Hematopoietic multipotent progenitor cell treated with erythropoietin and hydrocortisone succinate and interleukin-3 and kit ligand, for 17 days (in vitro differentiated cells): ENCODE measurements around the gene DYNC1H1.

Experiments
- DNase-seq: peaks from one replicate; pipeline ENCODE4 v3.0.0-alpha.2; 2015; ENCODE audit warnings: low spot score

Gene DYNC1H1

DNA sequence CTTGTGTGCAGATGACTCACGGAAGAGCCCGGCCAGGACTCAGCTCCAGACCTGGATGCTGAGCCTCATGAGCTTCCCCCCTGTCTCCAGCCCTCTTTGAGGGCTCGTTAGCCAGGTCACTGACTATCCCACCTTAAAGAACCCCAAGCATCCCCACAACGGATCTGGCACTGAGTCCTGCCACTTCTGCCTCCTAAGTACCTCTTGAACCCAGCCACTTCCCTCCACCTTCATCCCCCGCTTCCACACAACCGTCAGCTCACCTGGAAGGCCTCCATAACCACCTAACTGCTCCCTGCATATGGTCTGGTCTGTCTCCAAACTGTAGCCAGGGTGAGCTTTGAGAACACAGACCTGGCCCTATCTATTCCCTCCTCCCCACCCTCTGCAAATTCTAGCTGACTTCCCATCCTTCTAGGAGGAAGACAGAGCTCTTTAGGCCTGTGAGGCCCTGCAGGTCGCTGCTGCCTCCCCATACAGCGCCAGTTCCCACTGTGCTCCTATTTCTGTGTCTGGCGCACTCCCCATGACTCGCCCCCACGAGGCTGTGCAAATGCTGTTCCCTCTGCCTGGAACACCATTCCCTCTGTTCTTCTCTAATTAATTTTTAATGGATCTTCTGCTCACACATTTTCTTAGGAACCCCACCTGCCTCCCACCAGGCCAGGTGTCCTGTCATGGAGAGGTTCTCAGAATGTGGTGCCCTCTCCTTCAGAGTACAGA, 125.4 kb downstream of the DYNC1H1 start:
- DNase-seq, result no peak

DNA sequence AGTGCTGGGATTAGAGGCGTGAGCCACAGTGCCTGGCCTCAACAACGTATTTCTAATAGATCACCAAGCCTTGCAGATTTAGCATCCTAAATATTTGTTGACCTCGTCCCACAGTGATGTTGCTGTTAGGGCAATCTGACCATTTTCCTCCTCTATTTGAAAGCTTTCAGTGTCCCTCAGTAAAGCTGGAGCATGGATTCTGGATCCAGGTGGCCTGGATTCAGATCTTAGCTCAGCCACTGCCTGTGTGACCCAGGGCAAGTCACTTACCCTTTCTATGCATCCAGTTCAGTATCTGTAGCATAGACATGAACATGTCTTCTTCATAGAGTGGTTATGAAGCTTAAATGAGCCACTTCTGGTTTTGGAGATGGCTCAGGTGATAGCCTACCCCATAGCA, 126.3 kb downstream of the DYNC1H1 start:
- DNase-seq, result no peak

DNA sequence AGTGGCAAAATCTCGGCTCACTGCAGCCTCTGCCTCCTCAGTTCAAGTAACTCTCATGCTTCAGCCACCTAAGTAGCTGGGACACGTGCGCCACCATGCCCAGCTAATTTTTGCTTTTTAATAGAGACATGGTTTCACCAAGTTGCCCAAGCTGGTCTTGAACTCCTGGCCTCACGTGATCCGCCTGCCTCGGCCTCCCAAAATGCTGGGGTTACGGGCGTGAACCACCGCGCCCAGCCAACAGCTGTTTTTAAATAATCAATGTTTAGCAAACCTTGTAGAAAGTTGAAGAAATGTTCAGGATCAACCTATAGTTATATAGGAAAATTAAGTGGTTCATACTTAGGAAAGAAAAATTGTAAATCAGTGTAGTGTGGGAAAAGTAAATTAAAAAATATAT, 128.4 kb downstream of the DYNC1H1 start:
- DNase-seq, result no peak

DNA sequence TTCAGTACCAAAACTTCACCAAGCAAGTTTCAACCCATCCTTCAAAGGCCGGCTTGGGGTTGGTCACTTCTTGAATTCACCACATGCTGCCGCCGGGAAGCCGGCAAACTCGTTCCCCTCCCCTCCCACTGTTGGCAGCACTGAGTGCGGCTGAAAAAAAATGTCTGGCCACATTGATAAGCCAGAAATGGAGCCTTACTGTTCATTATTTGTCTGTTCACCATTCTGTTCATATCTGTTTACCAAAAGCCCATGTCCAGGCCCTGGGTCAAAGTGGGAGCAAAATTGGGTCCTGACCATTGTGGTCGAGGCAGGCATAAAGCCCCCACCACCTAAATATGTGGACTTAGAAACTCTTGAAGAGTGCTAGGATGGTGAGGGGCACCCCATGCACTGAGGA, 129.7 kb downstream of the DYNC1H1 start:
- DNase-seq, result peak; percentile 65

DNA sequence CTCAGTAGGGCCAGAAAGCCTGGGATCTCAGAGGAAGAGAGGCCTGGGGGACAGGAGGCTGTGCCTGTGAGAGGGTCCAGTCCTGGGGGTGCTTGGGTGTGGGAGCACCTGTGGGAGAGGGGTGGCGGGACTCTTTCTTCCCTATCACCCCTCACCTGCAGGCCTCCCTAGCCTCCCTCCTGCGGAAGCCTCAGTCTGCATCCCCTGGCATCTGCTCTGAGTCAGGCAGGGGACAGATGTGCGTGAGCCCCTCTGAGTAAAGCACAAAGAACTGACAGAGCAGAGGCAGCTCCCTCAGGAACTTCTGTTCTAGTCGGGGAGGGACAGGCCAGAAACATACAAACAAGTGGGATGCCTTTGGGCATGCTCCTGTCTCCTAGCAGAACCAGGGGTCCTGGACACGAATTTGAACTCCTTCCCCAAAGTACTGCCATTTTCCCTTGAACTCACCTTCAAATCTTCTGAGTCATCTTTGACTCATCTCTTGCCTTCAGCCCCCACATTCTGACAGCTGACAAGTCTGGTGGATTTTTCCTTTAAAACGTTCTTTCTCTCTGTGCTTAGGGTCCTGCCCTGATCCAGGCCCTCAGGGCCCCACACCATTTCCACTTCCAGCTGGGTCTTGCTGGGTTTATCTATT, 131.0 kb downstream of the DYNC1H1 start:
- no peak for DNase-seq

DNA sequence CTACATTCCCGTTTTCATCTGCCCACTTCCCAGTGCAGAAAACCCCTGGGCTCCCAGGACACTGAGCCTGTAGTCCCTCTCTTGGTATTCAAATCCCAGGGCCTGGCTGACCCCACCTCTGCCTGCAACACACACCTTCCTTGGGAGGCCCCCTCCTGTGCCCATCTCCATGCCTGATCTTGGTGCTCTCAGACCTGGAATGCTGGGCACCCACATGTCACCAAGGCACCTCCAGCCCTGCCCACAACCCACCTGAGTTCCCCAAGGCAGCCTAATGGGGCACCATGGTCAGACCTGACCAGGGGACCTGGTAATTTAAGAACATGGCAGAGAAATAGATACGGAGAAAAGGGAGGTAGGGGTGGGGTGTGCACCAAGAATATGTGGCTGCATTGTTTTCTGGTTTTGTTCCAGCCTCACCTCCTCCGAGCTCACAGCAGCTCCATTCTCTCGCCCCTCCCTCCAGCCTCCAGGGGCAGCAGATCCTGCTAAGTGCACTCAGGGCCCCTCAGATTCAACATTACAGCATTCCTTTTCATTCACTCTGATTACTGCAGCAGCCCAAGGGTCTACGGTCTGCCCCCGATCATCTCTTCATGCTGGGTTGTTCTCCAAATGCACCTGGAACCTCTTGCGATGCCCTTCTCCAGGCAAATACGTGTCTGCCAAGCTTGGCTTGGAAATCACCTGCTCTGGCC, 131.6 kb downstream of the DYNC1H1 start:
- no peak for DNase-seq

DNA sequence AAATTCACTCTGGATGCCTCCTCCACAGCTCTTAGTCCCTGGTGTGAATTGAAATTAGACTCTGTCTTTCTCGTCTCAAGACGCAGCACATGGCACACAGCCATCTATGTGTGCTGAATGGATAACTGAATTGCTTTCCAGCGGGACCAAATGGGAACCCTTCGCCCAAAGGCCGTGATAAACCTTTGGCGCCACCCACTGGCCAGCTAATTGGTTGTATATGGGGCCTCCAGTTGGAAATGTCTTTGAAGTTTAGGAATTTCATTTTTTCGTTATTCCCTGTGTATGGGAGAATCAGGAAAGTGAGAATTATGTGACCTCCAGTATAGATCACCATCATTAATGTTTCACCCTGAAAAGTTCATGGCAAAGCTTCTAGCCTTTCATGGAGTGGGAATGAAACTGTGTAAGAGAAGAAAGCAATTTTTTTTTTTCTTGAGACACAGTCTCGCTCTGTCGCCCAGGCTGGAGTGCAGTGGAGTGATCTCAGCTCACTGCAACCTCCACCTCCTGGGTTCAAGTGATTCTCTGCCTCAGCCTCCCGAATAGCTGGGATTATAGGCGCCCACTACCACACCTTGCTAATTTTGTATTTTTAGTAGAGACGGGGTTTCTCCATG, 132.3 kb downstream of the DYNC1H1 start:
- DNase-seq, result peak; percentile 87

DNA sequence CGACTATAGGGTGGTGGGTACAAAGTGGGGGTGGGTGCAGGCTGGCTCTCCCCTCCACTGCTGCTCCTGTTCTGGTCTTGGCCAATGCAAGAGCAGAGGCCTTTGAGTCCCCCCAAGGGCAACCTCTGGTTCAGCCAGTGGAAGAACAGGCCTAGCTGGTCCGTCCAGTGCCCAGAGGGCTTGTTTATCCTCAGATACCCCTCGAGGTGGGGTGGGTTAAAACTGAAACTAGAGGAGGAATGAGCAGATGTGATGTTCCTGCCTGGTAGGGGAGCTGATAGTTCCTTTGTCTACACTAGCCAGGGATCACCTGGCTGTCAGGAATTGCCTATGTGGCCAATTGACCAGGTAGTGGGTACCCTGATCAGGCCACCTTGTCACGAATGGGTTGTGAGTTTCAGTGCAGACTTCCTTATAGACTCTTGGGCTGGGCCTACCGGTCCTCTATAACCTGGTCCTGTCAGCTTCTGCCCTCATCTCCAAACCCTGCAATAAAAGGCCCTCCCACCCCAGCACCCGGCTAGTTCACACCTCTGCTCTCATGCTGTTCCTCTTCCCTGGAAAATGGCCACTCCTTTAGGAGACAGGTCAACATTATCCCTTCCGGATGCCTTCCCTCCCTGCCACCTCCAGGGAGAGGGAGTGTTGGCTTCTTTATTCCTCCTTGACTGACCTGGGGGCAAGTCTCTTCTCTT, 133.2 kb downstream of the DYNC1H1 start:
- no peak for DNase-seq

DNA sequence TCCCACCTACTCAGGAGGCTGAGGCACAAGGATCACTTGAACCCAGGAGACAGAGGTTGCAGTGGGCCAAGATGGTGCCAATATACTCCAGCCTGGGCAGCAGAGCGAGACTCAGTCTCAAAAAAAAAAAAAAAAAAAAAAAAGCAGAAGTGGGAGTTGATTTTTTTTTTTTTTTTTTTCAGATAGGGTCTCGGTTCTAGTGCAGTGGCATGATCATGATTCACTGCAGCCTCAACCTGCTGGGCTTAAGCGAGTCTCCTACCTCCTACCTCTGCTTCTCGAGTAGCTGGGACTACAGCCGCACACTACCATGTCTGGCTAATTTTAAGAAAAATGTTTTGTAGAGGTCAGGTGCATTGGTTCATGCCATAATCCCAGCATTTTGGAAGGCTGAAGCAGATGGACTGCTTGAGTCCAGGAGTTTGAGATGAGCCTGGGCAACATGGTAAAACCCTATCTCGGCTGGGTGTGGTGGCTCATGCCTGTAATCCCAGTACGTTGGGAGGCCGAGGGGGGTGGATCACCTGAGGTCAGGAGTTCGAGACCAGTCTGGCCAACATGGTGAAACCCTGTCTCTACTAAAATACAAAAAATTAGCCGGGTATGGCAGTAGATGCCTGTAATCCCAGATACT, 138.8 kb downstream of the DYNC1H1 start:
- no peak for DNase-seq

DNA sequence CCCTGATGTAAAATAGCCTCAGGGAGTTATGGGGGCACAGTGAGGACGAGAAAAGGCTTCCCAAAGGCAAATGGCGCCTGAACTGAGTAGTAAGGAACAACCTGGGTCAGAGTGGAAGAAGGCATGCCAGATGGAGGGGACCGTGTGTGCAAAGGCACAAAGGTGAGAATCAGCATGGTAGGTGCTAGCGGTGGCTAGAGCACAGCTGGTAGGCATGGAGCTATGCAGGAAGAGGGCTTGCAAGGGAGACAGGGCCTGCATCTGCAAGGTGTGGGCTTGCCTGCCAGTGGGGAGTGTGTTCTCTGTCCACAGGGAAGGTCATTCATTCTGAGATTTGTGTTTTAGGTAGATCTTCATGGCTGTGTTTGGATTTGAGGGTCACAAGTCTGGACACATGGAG, 141.0 kb downstream of the DYNC1H1 start:
- DNase-seq, result no peak
